HG02588 (cell line): ENCODE measurements around the gene PTPRM.

ENCODE experiments used
- ATAC-seq: cut with Tn5 transposase; IDR thresholded peaks from one replicate; pipeline ENCODE4 v1.9.1; 2021; ENCODE audit warnings: mild to moderate bottlenecking, moderate library complexity; ENCODE audit not compliant: unreplicated experiment

The PTPRM gene

DNA sequence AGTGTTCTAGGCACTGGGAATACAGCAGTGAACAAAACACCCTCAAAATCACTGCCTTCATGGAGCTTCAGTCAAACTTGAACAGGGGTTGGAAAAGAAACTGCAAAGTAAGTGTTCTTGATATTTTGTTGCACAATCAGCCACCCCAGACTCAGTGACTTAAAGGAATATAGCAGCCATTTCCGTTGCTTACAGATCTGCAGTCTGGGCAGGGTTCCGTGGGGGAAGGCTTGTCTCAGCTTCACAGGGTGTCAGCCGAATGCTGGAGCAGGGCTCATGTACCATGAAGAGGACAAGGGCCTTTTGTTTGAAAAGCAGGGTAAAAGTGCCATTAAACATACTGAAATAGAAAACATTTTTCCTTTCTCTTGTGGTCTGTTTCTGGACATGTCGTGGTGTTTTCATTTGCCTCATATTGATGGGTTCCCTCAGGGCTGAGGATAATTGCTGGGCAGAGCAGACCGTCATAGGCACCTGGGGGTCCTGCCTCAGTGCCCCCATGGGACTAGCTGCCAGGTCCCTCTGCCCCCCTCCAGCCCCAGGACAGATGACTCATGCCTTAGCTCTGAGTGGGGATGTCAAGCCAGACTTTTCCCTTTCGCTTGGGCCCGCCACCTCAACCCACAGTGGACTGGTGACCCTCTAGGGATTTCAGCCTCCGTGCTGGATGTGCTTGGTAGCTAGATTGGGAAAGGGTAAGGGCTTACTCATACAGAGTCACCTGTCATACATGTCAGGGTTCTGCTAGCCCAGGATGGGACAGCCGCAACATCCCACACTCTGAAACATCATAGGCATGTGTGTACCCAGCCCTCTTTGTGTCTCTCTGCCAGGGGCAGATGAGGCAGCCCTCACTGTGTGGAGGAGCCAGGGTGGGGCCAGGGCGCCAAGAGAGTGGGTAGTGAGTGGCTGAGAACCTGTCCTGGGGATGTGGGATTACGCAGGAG lies 96.5 kb downstream of the PTPRM start:
- no peak for ATAC-seq

GRCh38 chr18:7666195-7666776 lies 99.2 kb downstream of the PTPRM start:
- no peak for ATAC-seq

- ATAC-seq: no peak
These were observed 101.3 kb downstream of the PTPRM start for GRCh38 chr18:7668392-7668791.

DNA sequence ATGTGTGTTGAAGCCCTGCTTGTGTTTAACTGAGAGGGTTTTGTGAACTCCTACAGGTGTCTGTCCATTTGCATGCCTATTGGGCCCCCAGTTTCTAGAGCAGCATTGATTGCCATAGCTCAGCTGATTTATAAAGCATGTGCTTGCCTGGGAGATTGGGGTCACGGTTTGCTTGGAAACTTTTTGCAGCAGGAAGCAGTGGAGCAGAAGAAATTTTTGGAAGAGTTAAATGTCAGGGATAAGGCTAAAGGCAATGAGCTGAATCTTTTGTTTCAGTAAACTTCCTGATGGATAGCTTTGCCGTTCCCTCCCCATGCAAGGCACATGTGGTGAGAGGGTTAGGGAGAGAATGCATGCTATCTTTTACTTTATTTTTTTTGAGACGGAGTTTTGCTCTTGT lies 102.2 kb downstream of the PTPRM start:
- ATAC-seq: no peak

- ATAC-seq: no peak
These were observed 104.0 kb downstream of the PTPRM start for GRCh38 chr18:7671105-7671504.

DNA sequence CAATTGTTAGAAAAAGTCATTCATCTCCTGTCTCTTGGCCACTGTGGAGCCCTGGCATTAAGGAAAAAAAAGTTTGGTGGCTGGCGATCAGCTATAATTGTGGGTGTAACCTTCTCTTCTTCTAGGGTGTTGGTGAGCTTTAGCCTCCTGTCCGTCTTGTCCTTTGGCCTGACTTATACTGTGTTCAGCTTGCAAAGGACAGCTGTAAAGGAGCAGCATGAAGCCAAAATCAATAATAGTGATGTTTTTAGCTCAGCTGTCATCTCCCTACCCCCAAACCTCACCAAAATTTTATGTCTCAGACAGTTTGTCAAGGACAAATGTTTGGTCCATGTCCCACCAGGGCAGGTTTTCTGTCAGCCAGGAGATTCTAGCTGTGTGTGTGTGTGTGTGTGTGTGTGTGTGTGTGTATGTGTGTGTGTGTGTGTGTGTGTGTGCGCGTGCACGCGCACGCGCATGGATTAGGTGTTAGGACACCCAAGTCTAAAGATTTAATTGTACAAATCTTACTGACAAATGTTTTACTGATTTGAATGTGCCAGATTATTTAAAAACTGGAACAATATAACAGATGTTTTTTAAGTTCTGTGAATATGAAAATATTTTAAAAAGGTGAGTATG lies 109.2 kb downstream of the PTPRM start:
- no peak for ATAC-seq

DNA sequence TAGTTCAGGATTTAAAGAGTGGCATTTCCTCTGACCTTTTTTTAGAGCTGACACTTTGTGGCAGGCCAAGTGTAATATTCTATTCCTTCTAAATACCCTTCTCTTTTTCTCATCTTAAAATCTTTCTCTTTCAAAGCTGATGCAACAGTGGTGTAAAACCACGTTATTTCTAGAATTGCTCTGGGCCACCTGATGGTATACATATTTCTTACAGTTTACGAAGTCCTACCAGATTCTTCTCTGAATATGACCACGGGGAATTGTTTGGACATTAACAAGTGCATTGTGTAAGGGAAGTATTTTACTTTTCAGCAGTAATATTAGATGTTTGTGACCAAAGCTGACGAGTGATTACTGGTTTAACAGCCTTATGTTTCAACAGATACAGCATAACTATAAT lies 109.9 kb downstream of the PTPRM start:
- ATAC-seq: no peak

DNA sequence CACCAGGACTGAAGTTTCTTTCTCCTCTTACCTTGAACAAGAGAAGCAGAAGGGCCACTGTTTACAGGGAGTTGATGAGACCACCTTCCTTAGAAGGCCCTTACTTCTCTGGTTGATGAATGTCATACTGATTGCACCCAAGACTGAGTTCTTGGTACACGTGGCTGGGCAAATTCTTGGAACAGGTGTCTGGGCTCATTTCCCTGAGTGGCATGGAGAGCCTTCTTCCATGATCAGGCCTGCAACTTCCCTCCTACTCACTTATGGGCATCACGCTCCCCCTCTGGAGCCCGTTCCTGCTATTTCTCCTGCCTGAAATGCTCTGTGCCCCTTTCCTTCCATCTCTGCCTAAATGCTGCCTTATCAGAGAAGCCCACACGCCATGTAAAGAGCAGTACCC lies 110.3 kb downstream of the PTPRM start:
- ATAC-seq: no peak

DNA sequence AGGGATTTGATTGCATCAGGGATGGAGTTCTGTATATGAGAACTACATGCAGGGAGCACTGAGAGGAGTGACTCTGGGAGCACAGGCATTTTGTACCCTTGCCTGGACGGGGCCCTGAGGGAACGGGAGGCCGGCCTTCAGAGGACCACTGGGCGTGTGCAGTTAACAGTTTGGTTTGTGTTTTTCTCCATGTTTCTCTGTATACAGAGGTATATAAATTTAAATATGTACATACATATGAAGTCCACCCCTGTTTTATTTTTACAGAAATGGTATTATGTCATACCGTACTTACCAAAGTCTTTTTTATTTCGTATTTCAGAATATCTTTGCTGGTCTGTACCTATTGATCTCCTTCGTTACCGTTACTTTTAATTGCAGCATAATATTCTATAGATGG lies 111.3 kb downstream of the PTPRM start:
- ATAC-seq: no peak

- no peak for ATAC-seq
These were observed 111.7 kb downstream of the PTPRM start for GRCh38 chr18:7678801-7679200.

- no peak for ATAC-seq
These were observed 114.2 kb downstream of the PTPRM start for GRCh38 chr18:7681298-7681697.

GRCh38 chr18:7682321-7682720 lies 115.2 kb downstream of the PTPRM start:
- ATAC-seq: no peak

GRCh38 chr18:7683753-7684152 lies 116.6 kb downstream of the PTPRM start:
- no peak for ATAC-seq

- ATAC-seq: no peak
These were observed 117.2 kb downstream of the PTPRM start for GRCh38 chr18:7684357-7684756.

DNA sequence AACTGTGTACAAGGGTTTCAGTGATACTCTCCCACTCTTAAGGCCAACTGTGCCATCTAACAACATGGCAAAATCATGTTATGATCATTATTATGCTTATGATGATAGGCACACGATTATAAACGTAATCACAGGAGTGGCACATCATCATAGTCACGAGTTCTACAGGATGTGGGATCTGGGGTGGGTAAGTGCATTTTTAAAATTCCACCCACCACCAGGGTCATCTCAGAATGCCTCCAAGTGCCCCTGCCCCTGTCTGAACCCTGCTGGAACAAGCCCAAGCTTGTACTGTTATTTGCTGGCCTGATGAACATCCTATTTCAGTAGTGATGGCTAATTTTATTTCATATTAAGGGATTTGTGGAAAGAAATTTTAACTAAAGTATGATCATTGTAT lies 117.8 kb downstream of the PTPRM start:
- no peak for ATAC-seq

GRCh38 chr18:7686278-7686677 lies 119.2 kb downstream of the PTPRM start:
- no peak for ATAC-seq

DNA sequence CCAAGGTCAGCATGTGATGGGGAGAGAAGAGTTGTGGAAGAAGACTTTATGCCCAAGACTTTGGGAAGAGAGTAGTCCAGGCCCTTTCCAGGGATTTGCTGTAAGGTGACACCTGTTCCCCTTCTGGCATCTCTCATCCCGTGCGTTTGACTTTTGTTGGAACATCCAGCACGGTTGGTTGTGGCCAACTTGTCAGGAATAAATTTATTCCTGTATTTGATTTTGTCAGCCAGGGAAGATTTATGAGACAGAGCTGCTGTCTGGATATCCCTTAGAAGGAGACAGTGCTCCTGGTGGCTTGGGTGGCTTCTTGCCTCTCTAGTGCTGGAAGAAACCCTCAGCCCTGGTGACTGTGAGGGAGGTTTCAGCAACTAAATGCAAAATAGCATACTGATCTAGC lies 121.5 kb downstream of the PTPRM start:
- ATAC-seq: no peak

GRCh38 chr18:7691206-7691605 lies 124.1 kb downstream of the PTPRM start:
- ATAC-seq: no peak

DNA sequence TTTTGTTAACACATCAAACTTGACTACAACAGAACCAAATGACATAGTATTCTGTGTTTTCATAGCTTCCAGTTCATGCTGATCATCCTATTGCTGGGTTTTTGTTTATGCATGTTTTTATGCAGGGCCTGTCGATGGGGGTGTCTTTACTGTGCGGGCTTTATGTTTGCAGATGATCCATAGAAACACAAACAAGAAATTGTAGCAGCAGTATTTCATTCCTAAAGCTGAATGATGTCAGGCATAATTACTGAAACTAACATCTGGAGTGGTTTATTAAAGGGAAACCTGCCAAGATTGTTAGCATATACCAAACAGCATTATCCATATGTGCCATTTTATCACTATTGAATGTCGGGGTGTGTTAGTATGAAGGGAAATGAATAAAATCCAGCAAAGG lies 129.7 kb downstream of the PTPRM start:
- ATAC-seq: no peak

GRCh38 chr18:7697306-7697705 lies 130.2 kb downstream of the PTPRM start:
- ATAC-seq: no peak

GRCh38 chr18:7711495-7711894 lies 144.4 kb downstream of the PTPRM start:
- ATAC-seq: peak; percentile 72

DNA sequence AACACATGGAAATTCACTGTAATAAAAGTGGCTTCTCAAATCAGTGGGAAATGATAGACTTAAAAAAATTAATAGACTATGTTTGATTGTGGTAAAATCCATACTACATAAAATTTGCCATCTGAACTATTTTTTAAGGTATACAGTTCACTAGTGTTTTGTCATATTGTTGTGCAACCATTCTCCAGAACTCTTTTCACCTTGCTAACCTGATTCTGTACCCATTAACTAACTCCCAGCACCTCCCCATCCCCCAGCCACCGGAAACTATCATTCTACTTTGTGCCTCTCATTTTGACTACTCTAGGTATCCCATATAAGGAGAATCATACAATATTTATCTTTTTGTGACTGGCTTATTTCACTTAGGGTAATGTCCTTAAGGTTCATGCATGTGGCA lies 153.3 kb downstream of the PTPRM start:
- no peak for ATAC-seq
